Measurements from ENCODE around the gene MRPL55. TPM values are rescaled to one million over a fixed set of nuclear protein-coding genes. Genes with fewer than 3 reads are reported as not detected.

The MRPL55 gene
- total and polyA plus RNA-seq, 3 experiments from 2014 or later: 70.0 to 146 (median 71.8) TPM

DNA sequence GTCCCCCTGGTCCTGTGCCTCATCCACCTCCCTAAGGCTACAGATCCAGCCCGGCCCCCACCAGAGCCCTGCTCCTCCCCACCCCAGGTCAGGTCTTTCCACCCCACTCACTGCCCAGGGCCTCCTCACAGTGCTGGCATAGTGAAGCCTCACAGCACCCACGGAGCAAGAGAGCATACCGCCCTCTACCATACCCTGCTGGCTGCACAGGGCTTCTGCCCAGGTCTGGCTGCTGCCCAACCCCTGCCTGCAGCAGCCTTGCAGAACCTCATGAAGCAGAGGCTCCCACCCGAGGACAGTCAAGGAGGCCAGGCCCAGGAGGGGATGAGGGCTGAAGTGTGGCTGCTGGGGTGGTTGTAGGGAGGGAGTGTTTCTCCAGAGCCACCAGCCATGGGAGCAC lies 46.3 kb downstream of the MRPL55 start:
- Histone ChIP-seq H3K36me3 (ENCODE audit: insufficient read depth, low read length) (no peaks in the 10 kb centered on the region), H3K27me3 (ENCODE audit: insufficient read depth, low read length, poor library complexity, severe bottlenecking) (peaks cover 57% of the 10 kb centered on the region), H3K9me3 (ENCODE audit: low read length) (no peaks in the 10 kb centered on the region), H3K4me3 (ENCODE audit: low read length) (no peak overlapping the region), H3K27ac (ENCODE audit: low read depth, low read length) (no peak overlapping the region), H3K4me1 (ENCODE audit: insufficient read depth, low read length) (peaks cover 23% of the 10 kb centered on the region)
- H3K27ac Mint-ChIP-seq: no peak overlapping the region
- H3K36me3 Mint-ChIP-seq: no peaks in the 10 kb centered on the region
- no peak overlapping the region for H3K4me3 Mint-ChIP-seq
- ChIA-PET POLR2A (no interaction called here), CTCF (no interaction called here)
- peaks cover 27 to 32% of the 10 kb centered on the region in 2 donors for H3K27me3 Mint-ChIP-seq
- peaks cover 6 to 19% (median 14%) of the 10 kb centered on the region in 3 donors for H3K4me1 Mint-ChIP-seq
- peak in 1 of 5 donors; percentile 19 for DNase-seq
- no peaks in the 10 kb centered on the region for H3K9me3 Mint-ChIP-seq

DNA sequence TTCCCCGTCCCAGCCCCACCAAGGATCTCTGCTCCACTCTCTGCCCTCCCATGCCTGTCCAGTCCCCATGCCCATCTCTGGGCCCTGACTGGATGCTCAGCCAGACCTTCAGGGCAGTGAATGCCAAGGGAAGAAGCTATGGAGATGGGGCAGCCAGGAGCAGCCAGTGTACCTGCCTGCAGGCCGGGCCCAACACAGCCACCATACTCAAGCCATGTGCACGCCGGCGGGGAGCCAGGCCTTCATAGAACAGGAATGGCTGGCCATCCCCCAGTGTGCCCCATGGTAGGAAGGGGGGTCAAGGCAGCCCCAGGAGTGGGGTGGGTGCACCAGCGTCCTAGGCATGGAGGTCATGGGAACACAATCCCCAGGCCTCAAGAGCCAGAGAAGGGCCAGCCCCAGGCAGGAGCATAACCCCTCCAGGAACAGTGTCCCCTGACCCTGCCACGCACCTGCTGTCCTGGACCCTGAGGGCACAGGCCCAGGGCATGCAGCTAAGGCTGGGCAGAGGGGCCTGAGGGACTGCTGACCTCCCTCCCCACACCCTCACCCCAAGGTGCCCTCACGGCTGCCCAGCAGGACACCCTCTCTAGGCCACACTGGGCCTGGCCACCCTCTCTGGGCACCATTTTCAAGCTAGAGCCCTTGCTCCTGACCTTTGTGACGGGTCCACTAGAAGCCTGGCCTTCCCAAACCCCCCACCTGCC lies 46.9 kb downstream of the MRPL55 start:
- H3K27ac Mint-ChIP-seq: no peak overlapping the region
- CTCF ChIA-PET: no interaction called here
- peaks cover 30 to 34% of the 10 kb centered on the region in 2 donors for H3K27me3 Mint-ChIP-seq
- H3K4me1 Mint-ChIP-seq: peaks cover 6 to 19% (median 14%) of the 10 kb centered on the region in 3 donors
- Histone ChIP-seq H3K4me1 (ENCODE audit: insufficient read depth, low read length) (peaks cover 23% of the 10 kb centered on the region), H3K36me3 (ENCODE audit: insufficient read depth, low read length) (no peaks in the 10 kb centered on the region), H3K4me3 (ENCODE audit: low read length) (no peak overlapping the region), H3K27ac (ENCODE audit: low read depth, low read length) (no peak overlapping the region), H3K27me3 (ENCODE audit: insufficient read depth, low read length, poor library complexity, severe bottlenecking) (peaks cover 54% of the 10 kb centered on the region), H3K9me3 (ENCODE audit: low read length) (no peaks in the 10 kb centered on the region)
- peak in 1 of 5 donors; percentile 37 for DNase-seq
- POLR2A ChIA-PET: no interaction called here
- H3K9me3 Mint-ChIP-seq: no peaks in the 10 kb centered on the region
- no peak overlapping the region for H3K4me3 Mint-ChIP-seq
- H3K36me3 Mint-ChIP-seq: no peaks in the 10 kb centered on the region

DNA sequence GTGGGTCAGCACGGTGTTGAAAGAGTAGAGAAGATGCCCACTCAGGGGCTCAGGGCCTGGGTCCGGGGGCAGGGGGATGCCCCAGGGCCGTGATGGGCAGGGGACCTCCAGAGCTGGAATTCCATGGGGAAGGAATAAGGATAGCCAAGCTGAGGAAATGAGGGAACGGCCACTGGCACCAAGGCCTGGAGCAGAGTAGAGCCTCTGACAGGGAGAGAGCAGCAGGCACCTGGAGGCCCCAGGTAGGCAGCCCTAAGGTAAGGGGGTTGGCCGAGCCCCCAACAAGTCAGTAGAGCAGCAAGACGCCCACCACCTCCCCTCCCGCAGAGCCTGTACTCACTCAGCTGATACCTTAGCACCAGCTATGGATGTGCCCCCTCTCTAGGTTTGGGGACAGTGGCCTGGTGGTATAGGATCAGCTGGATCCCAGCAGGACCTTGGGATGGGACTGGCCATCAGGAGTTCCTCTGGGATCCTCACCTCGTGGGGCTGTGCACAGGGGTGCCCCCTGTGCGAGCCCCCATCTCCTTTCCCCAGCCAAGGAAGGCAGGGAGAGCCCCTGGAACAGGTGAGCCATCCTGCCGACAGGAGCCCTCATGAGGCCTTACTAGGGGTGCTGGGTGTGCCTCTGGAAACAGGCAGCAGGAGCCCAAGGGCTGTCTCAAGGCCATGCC lies 47.6 kb downstream of the MRPL55 start:
- H3K36me3 ChIP-seq (ENCODE audit: insufficient read depth, low read length): no peaks in the 10 kb centered on the region
- ChIA-PET CTCF (no interaction called here), POLR2A (no interaction called here)
- no peaks in the 10 kb centered on the region for H3K9me3 Mint-ChIP-seq
- H3K4me3 Mint-ChIP-seq: peak overlapping the region in 2 of 7 donors; percentile 6 to 28
- peaks cover 47% of the 10 kb centered on the region for H3K27me3 ChIP-seq (ENCODE audit: insufficient read depth, low read length, poor library complexity, severe bottlenecking)
- H3K36me3 Mint-ChIP-seq: no peaks in the 10 kb centered on the region
- DNase-seq: peak in 1 of 5 donors; percentile 44
- H3K4me3 ChIP-seq (ENCODE audit: low read length): no peak overlapping the region
- H3K27me3 Mint-ChIP-seq: peaks cover 30 to 33% of the 10 kb centered on the region in 2 donors
- peaks cover 23% of the 10 kb centered on the region for H3K4me1 ChIP-seq (ENCODE audit: insufficient read depth, low read length)
- no peak overlapping the region for H3K27ac ChIP-seq (ENCODE audit: low read depth, low read length)
- no peaks in the 10 kb centered on the region for H3K9me3 ChIP-seq (ENCODE audit: low read length)
- peaks cover 6 to 19% (median 14%) of the 10 kb centered on the region in 3 donors for H3K4me1 Mint-ChIP-seq
- peak overlapping the region in 2 of 8 donors; percentile 35 to 69 for H3K27ac Mint-ChIP-seq

DNA sequence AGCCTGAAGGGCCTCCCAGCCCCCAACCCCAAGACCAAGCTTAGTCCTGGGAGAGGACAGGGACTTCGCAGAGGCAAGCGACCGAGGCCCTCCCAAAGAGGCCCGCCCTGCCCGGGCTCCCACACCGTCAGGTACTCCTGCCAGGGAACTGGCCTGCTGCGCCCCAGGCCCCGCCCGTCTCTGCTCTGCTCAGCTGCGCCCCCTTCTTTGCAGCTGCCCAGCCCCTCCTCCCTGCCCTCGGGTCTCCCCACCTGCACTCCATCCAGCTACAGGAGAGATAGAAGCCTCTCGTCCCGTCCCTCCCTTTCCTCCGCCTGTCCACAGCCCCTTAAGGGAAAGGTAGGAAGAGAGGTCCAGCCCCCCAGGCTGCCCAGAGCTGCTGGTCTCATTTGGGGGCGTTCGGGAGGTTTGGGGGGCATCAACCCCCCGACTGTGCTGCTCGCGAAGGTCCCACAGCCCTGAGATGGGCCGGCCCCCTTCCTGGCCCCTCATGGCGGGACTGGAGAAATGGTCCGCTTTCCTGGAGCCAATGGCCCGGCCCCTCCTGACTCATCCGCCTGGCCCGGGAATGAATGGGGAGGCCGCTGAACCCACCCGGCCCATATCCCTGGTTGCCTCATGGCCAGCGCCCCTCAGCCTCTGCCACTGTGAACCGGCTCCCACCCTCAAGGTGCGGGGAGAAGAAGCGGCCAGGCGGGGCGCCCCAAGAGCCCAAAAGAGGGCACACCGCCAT lies 48.5 kb downstream of the MRPL55 start:
- Histone ChIP-seq H3K27ac (ENCODE audit: low read depth, low read length) (no peak overlapping the region), H3K4me3 (ENCODE audit: low read length) (peak overlapping the region; percentile 50), H3K36me3 (ENCODE audit: insufficient read depth, low read length) (no peaks in the 10 kb centered on the region), H3K4me1 (ENCODE audit: insufficient read depth, low read length) (peaks cover 23% of the 10 kb centered on the region), H3K27me3 (ENCODE audit: insufficient read depth, low read length, poor library complexity, severe bottlenecking) (peaks cover 45% of the 10 kb centered on the region), H3K9me3 (ENCODE audit: low read length) (no peaks in the 10 kb centered on the region)
- peak in 1 of 5 donors; percentile 43 for DNase-seq
- POLR2A ChIA-PET: no interaction called here
- Mint-ChIP-seq H3K9me3 (no peaks in the 10 kb centered on the region), H3K4me3 (peak overlapping the region in 6 of 7 donors; percentile 6 to 54 (median 40)), H3K4me1 (peaks cover 6 to 19% (median 14%) of the 10 kb centered on the region in 3 donors), H3K27me3 (peaks cover 24 to 30% of the 10 kb centered on the region in 2 donors), H3K36me3 (no peaks in the 10 kb centered on the region), H3K27ac (peak overlapping the region in 3 of 8 donors; percentile 23 to 56 (median 35))
- CTCF ChIA-PET: no interaction called here

DNA sequence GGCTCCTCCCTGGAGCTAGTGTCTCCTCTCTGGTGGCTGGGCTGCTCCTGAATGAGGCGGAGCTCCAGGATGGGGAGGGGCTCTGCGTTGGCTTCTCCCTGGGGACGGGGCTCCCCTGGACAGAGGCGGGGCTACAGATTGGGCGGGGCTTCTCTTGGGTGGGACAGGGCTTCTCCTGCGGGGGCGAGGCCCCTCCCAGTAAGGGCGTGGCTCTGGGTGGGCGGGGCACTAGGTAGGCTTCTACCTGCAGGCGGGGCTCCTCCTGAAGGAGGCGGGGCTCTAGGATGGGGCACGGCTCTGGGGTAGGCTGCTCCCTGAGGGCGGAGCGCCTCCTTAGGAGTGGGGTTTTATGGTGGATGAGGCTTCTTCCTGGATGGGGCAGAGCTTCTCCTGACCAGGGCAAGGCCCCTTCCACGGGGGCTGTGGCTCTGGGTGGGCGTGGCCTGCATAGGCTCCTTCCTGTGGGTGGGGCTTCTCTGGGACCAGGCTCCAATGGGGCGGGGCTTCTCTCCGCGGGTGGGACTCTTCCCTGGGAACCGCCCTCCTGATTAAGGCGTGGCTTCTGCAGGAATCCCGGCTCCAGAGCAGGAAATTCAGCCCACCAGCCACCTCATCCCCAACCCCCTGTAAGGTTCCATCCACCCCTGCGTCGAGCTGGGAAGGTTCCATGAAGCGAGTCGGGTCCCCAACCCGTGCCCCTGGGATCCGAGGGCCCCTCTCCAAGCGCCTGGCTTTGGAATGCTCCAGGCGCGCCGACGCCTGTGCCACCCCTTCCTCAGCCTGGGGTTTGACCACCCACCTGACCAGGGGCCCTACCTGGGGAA lies 49.3 kb downstream of the MRPL55 start:
- Histone ChIP-seq H3K9me3 (ENCODE audit: low read length) (no peaks in the 10 kb centered on the region), H3K36me3 (ENCODE audit: insufficient read depth, low read length) (no peaks in the 10 kb centered on the region), H3K27ac (ENCODE audit: low read depth, low read length) (no peak overlapping the region), H3K27me3 (ENCODE audit: insufficient read depth, low read length, poor library complexity, severe bottlenecking) (peaks cover 45% of the 10 kb centered on the region), H3K4me1 (ENCODE audit: insufficient read depth, low read length) (peaks cover 23% of the 10 kb centered on the region), H3K4me3 (ENCODE audit: low read length) (peak overlapping the region; percentile 50)
- ChIA-PET POLR2A (no interaction called here), CTCF (no interaction called here)
- Mint-ChIP-seq H3K36me3 (no peaks in the 10 kb centered on the region), H3K27me3 (peaks cover 25 to 28% of the 10 kb centered on the region in 2 donors), H3K4me3 (peak overlapping the region; percentile 61 to 82 (median 74)), H3K4me1 (peaks cover 6 to 19% (median 14%) of the 10 kb centered on the region in 3 donors), H3K27ac (peak overlapping the region in 6 of 8 donors; percentile 9 to 92 (median 64)), H3K9me3 (no peaks in the 10 kb centered on the region)
- peak in 4 of 5 donors; percentile 56 to 76 (median 66) for DNase-seq

DNA sequence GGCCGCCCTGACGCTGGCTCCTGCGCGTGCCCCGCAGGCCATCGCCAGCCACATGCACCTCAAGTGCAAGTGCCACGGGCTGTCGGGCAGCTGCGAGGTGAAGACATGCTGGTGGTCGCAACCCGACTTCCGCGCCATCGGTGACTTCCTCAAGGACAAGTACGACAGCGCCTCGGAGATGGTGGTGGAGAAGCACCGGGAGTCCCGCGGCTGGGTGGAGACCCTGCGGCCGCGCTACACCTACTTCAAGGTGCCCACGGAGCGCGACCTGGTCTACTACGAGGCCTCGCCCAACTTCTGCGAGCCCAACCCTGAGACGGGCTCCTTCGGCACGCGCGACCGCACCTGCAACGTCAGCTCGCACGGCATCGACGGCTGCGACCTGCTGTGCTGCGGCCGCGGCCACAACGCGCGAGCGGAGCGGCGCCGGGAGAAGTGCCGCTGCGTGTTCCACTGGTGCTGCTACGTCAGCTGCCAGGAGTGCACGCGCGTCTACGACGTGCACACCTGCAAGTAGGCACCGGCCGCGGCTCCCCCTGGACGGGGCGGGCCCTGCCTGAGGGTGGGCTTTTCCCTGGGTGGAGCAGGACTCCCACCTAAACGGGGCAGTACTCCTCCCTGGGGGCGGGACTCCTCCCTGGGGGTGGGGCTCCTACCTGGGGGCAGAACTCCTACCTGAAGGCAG lies 50.0 kb downstream of the MRPL55 start:
- H3K4me1 ChIP-seq (ENCODE audit: insufficient read depth, low read length): peaks cover 23% of the 10 kb centered on the region
- Mint-ChIP-seq H3K9me3 (peaks cover 0 to 2% (median 0%) of the 10 kb centered on the region in 5 donors), H3K4me3 (peak overlapping the region; percentile 61 to 82 (median 74)), H3K27me3 (peaks cover 25 to 30% of the 10 kb centered on the region in 2 donors), H3K36me3 (no peaks in the 10 kb centered on the region), H3K4me1 (peaks cover 6 to 19% (median 14%) of the 10 kb centered on the region in 3 donors), H3K27ac (peak overlapping the region in 4 of 8 donors; percentile 9 to 92 (median 74))
- H3K9me3 ChIP-seq (ENCODE audit: low read length): no peaks in the 10 kb centered on the region
- peak; percentile 49 to 77 (median 70) for DNase-seq
- H3K36me3 ChIP-seq (ENCODE audit: insufficient read depth, low read length): no peaks in the 10 kb centered on the region
- ChIA-PET CTCF (no interaction called here), POLR2A (interaction anchor here (0.8 kb wide), 1 partner anchor 47 kb away, joined by 3 read pairs; no protein-coding TSS in a partner anchor)
- H3K27me3 ChIP-seq (ENCODE audit: insufficient read depth, low read length, poor library complexity, severe bottlenecking): peaks cover 45% of the 10 kb centered on the region
- no peak overlapping the region for H3K27ac ChIP-seq (ENCODE audit: low read depth, low read length)
- H3K4me3 ChIP-seq (ENCODE audit: low read length): peak overlapping the region; percentile 50
